Neural cell (in vitro differentiated cells): ENCODE measurements around the gene ADAMTS18.

ENCODE experiments used
- CTCF ChIP-seq: fragments of 450-650 bp; IDR thresholded peaks from 2 replicates; pipeline ENCODE4 v1.5.1; 2014; ENCODE audit warnings: antibody characterized with exemption, mild to moderate bottlenecking, moderate library complexity; ENCODE audit not compliant: poor library complexity, severe bottlenecking
- EZH2 ChIP-seq: fragments of 200-600, 300-800 bp; shearing (Covaris generic), sonication (generic); IDR thresholded peaks from 2 replicates; pipeline ENCODE4 v1.6.1; 2014; ENCODE audit warnings: antibody characterized with exemption, low read length, borderline replicate concordance, mild to moderate bottlenecking; ENCODE audit not compliant: insufficient read depth, poor library complexity, severe bottlenecking
- MXI1 ChIP-seq: fragments of 450-650 bp; conservative IDR thresholded peaks from 2 replicates; pipeline ENCODE4 v1.6.1; 2014; ENCODE audit warnings: antibody characterized with exemption, mild to moderate bottlenecking; ENCODE audit not compliant: poor library complexity, severe bottlenecking
- POLR2AphosphoS5 ChIP-seq: IDR thresholded peaks from 2 replicates; pipeline ENCODE4 v1.6.1; 2012
- RAD21 ChIP-seq: fragments of 450-650 bp; conservative IDR thresholded peaks from 2 replicates; pipeline ENCODE4 v1.6.1; 2014; ENCODE audit warnings: antibody characterized with exemption, mild to moderate bottlenecking, moderate library complexity
- REST ChIP-seq: IDR thresholded peaks from 2 replicates; pipeline ENCODE4 v1.6.1; 2012; ENCODE audit warnings: borderline replicate concordance
- TAF1 ChIP-seq: IDR thresholded peaks from 2 replicates; pipeline ENCODE4 v1.6.1; 2012; ENCODE audit warnings: low read depth

- TF ChIP-seq CTCF (no peak), EZH2 (no peak), POLR2AphosphoS5 (no peak), REST (no peak), RAD21 (no peak), TAF1 (no peak), MXI1 (no peak)
Observed at GRCh38 chr16:77277571-77277970, 157.3 kb downstream of the ADAMTS18 start.
